PC-3 (cell line): ENCODE measurements around the gene AKAP7.

Source experiments
- CTCF ChIP-seq: fragments of 300-600 bp; sonication (generic); conservative IDR thresholded peaks from 2 replicates; pipeline ENCODE4 v1.5.1; 2017; ENCODE audit warnings: antibody characterized with exemption, low read depth, mild to moderate bottlenecking, low read length
- EZH2phosphoT487 ChIP-seq: fragments of 300-600 bp; sonication (generic); IDR thresholded peaks from 2 replicates; pipeline ENCODE4 v1.6.1; 2018; ENCODE audit warnings: mild to moderate bottlenecking, antibody characterized with exemption, low read length, borderline replicate concordance

GRCh38 chr6:131122516-131122915 is 12.8 kb upstream of the AKAP7 start:
- TF ChIP-seq EZH2phosphoT487 (no peak), CTCF (no peak)
